Fibroblast of the aortic adventitia (primary cell): ENCODE measurements around the gene TEC. TPM values are rescaled to one million over a fixed set of nuclear protein-coding genes. Genes with fewer than 3 reads are reported as not detected.

Source experiments
- DNase-seq: peaks from one replicate; pipeline ENCODE4 v3.0.0-alpha.2; 2010; ENCODE audit warnings: low read depth
- H3K4me3 ChIP-seq: 2 replicates; pipeline ENCODE4 v1.5.1; 2011; ENCODE audit warnings: low read depth, mild to moderate bottlenecking, control low read depth, low read length, moderate library complexity
- total RNA-seq: library from RNA; depleted of rRNA; stranded (reverse); fragments of >200 nt; gene quantifications from 2 replicates; pipeline ENCODE4 v1.2.3, GENCODE V29; 2012; ENCODE audit warnings: low replicate concordance
- TF ChIP-seq, protein P1 (sequence below): IDR thresholded peaks from 2 replicates; pipeline ENCODE4 v1.5.1; 2011; ENCODE audit warnings: mild to moderate bottlenecking, low read length, control low read depth, inconsistent platforms; ENCODE audit not compliant: insufficient read depth

Gene TEC
- total RNA-seq, 1 donor = 0.72 TPM

DNA sequence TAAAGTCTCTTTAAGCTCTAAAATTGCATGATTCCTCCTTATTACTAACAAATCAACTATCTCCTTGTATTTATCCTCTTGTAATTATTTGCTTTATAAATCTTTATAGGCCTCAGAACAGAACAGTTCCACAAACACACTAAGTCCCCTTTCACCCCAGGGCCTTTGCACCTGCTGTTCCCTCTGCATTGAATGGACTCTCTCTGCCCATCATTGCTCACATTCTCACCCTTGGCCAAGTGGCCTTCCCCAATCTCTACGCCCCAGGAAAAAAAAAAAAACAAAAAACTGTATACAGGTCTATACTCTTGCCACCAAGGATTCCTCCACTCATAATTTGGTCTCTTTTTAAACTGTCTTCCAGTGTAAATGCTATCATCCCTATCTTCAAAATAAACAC, 53.7 kb downstream of the TEC start:
- no peak overlapping the region for H3K4me3 ChIP-seq
- DNase-seq = no peak
- TF ChIP-seq, protein P1, sequence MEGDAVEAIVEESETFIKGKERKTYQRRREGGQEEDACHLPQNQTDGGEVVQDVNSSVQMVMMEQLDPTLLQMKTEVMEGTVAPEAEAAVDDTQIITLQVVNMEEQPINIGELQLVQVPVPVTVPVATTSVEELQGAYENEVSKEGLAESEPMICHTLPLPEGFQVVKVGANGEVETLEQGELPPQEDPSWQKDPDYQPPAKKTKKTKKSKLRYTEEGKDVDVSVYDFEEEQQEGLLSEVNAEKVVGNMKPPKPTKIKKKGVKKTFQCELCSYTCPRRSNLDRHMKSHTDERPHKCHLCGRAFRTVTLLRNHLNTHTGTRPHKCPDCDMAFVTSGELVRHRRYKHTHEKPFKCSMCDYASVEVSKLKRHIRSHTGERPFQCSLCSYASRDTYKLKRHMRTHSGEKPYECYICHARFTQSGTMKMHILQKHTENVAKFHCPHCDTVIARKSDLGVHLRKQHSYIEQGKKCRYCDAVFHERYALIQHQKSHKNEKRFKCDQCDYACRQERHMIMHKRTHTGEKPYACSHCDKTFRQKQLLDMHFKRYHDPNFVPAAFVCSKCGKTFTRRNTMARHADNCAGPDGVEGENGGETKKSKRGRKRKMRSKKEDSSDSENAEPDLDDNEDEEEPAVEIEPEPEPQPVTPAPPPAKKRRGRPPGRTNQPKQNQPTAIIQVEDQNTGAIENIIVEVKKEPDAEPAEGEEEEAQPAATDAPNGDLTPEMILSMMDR = no peak

DNA sequence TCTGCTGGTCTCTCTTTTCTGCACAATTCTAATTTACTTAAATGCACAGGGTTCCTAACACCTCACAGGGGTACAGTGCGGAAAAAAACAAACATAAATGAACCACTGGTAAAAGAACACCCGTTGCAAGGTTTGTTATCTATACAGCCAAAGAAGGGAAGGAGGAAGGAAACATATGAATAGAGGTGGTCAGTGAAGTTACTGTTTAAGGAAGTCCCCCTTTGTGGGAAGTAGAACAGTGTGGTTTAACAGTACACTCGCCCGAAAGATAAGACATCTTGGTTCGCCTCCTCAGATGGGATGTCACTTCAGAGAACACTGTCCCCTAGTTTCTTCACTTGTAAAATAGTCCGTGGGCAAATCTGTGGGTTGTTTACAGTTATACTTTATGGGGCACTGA, 57.5 kb downstream of the TEC start:
- H3K4me3 ChIP-seq = no peak overlapping the region
- TF ChIP-seq, protein P1 = no peak
- DNase-seq = no peak

DNA sequence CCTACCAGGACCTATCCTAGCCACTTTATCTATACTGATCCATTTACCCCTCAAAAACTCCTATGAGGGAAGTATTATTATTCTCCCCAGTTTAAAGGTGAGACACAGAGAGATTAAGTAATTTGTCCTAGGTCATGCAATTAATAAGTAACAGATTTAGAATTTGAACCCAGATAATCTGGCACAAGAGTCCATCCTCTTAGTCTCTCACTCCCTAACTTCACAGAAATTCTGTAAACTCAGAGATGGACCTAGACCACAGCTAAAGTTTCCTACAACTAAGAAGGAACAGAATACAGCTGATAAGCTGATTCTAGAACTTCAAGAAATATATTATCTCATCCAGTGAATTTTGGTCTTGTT, 58.7 kb downstream of the TEC start:
- H3K4me3 ChIP-seq = no peak overlapping the region
- TF ChIP-seq, protein P1 = no peak
- no peak for DNase-seq

DNA sequence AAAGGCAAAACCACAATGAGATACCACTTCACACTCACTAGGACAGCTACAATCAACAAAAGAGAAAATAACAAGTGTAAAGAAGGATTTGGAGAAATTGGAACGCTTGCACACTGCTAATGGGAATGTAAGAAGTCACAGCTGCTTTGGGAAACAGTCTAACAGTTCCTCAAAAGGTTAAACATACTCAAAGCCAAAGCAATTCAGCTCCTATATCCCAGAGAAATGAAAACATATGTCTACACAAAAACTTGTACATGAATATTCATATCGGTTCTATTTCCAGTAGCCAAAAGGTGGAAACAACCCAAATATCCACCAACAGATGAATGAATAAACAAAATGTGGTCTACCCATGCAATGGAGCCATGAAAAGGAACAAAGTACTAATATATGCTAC, 64.0 kb downstream of the TEC start:
- no peak overlapping the region for H3K4me3 ChIP-seq
- no peak for DNase-seq
- TF ChIP-seq, protein P1 = no peak

DNA sequence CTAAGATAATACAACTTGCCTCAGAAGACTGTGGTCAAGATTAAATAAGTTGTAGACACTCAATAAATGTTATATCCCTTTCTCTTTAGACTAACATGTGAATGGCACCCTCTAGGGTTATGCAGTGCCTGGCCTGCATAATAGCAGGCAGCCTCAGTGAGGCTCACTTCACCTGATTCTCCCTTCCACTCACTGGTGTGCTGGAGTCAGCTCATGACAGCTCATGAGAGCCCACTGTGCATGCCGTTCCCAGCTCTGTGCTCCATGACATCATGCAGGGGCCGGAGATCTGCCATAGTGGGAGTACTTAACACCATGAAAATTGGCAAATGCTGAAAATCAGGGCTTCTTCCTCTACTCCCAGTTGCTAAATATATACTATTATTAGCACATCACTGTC, 64.5 kb downstream of the TEC start:
- TF ChIP-seq, protein P1 = no peak
- no peak for DNase-seq
- H3K4me3 ChIP-seq = no peak overlapping the region

DNA sequence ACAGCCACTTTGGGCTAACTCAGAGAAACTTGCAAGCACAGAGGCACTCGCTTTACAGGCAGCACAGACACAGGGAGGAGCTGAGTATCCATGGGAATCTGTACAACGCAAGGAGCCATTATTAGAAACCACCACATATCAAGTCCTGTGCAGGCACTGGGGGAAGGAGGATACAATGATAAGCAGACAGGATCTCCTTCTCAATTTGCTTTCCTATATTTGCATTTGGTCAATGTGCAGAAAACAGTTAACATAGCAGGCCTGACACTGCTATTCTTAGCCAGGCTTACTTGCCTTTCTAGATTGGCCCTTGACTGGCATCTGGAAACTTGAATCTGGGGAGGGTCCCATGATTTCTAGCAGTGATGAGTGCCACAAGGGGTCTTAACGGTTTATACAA, 65.8 kb downstream of the TEC start:
- H3K4me3 ChIP-seq = no peak overlapping the region
- DNase-seq = no peak
- TF ChIP-seq, protein P1 = no peak

DNA sequence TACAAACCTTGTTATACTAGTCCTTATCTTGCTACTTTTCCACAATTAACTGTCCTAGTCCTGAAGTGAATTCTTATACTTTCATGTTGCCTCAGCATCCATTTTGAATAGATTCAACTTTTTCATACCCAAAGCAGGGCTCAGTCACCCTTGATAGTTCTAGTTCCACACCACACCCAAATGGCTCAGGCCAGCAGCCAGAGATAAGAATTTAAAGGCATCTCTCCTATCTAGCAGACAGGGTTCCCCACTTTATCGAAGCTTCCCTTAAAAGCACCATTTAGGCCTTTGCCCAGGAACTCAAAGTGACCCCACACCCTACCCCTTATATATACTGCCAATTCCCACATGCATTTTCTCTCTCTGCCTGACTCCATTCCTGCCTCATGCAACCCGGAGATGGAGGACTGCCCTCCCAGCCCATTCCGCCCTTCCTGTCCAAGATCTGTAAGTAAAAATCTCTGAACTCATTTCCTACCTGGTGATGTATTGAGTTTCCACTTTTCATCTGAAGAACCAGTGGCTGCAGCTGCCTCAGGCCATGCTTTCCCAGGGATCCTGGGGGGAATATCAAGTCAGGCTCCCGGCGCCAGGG, 71.9 kb downstream of the TEC start:
- TF ChIP-seq, protein P1 = no peak
- no peak overlapping the region for H3K4me3 ChIP-seq
- no peak for DNase-seq
